ENCODE results near the gene LYST.

- TF ChIP-seq CTBP1 (IDR thresholded peaks at IDR 0.05; ENCODE audit: borderline replicate concordance) (no peak), FOXM1 (IDR thresholded peaks at IDR 0.05; ENCODE audit: borderline replicate concordance) (no peak), BHLHE40 (IDR thresholded peaks at IDR 0.05; ENCODE audit: borderline replicate concordance) (no peak), FOXK2 (IDR thresholded peaks at IDR 0.05) (no peak), HDGF (IDR thresholded peaks at IDR 0.05; ENCODE audit: borderline replicate concordance) (no peak), ZNF384 (IDR thresholded peaks at IDR 0.05) (no peak), SP1 (IDR thresholded peaks at IDR 0.05) (no peak)
Observed at GRCh38 chr1:235759336-235759735, 107.4 kb downstream of the LYST start.
